Measurements from ENCODE around the gene FOXL1. TPM values are rescaled to one million over a fixed set of nuclear protein-coding genes. Genes with fewer than 3 reads are reported as not detected.

Gene FOXL1
- total RNA-seq, 1 experiment from 2014 or later: 7.5 TPM

- no peak for DNase-seq (ENCODE audit: low read depth, low spot score)
- Histone ChIP-seq H3K4me2 (ENCODE audit: low read length) (no peak overlapping the region), H3K36me3 (ENCODE audit: control insufficient read depth in 1 of 2, insufficient read depth in 2 of 2, low read length in 2 of 2) (no peaks in the 10 kb centered on the region), H3K27ac (ENCODE audit: low read depth, low read length) (no peak overlapping the region), H3K9me2 (ENCODE audit: insufficient read depth) (no peaks in the 10 kb centered on the region), H3K4me3 (replicated peaks in 1 of 2; ENCODE audit: low read depth in 1 of 2, low read length in 2 of 2) (no peak overlapping the region), H3K9me3 (ENCODE audit: control insufficient read depth in 1 of 2, insufficient read depth in 1 of 2, low read depth in 1 of 2, low read length in 2 of 2) (no peaks in the 10 kb centered on the region), H3K4me1 (ENCODE audit: control insufficient read depth in 1 of 2, insufficient read depth in 2 of 2, low read length in 2 of 2) (peaks cover 11 to 17% of the 10 kb centered on the region in 2 experiments; a peak in 3 of 4 replicates), H3K9ac (ENCODE audit: low read length) (no peak overlapping the region), H2AFZ (ENCODE audit: low read depth, low read length, poor library complexity, severe bottlenecking) (no peak overlapping the region), H3K79me2 (ENCODE audit: insufficient read depth, low read length) (no peaks in the 10 kb centered on the region), H3K27me3 (ENCODE audit: insufficient read depth, low read length) (0 out of 2 replicates have a peak, but pooled peaks cover 5% of the 10 kb centered on the region), H4K20me1 (ENCODE audit: insufficient read depth) (no peaks in the 10 kb centered on the region)
- no TSS peak for BruUV-seq (replicated peaks)
- ChIA-PET CTCF (no interaction called here), RAD21 (ENCODE audit: low non-redundant PET in 1 of 2, low total read pairs in 2 of 2, uncharacterized antibody in 2 of 2, unreplicated experiment in 2 of 2) (no interaction called here), POLR2A (no interaction called here)
- no peak for TF ChIP-seq YY1 (IDR thresholded peaks at IDR 0.05; ENCODE audit: extremely low read depth, insufficient replicate concordance, low read depth, low read length)
- no peak for TF ChIP-seq EZH2phosphoT487 (IDR thresholded peaks at IDR 0.05; ENCODE audit: borderline replicate concordance)
- TF ChIP-seq EZH2 (IDR thresholded peaks at IDR 0.05): no peak
- no peak for TF ChIP-seq TCF7L2 (IDR thresholded peaks at IDR 0.05; ENCODE audit: borderline replicate concordance, extremely low read depth, insufficient read depth, insufficient read length)
- no peak for TF ChIP-seq FOSL1 (IDR thresholded peaks at IDR 0.05; ENCODE audit: low read depth)
- intact Hi-C loops (cut with micrococcal nuclease): no loop called here
- ATAC-seq: no peak
Observed at GRCh38 chr16:86572041-86572521, 6.3 kb upstream of the FOXL1 start.

GRCh38 chr16:86572606-86573005, 5.7 kb upstream of the FOXL1 start:
- Histone ChIP-seq H3K9ac (ENCODE audit: low read length) (no peak overlapping the region), H3K79me2 (ENCODE audit: insufficient read depth, low read length) (no peaks in the 10 kb centered on the region), H3K4me3 (replicated peaks in 1 of 2; ENCODE audit: low read depth in 1 of 2, low read length in 2 of 2) (no peak overlapping the region), H3K9me3 (ENCODE audit: control insufficient read depth in 1 of 2, insufficient read depth in 1 of 2, low read depth in 1 of 2, low read length in 2 of 2) (no peaks in the 10 kb centered on the region), H3K4me1 (ENCODE audit: control insufficient read depth in 1 of 2, insufficient read depth in 2 of 2, low read length in 2 of 2) (peaks cover 11 to 22% of the 10 kb centered on the region in 2 experiments; a peak in 3 of 4 replicates), H2AFZ (ENCODE audit: low read depth, low read length, poor library complexity, severe bottlenecking) (no peak overlapping the region), H3K36me3 (ENCODE audit: control insufficient read depth in 1 of 2, insufficient read depth in 2 of 2, low read length in 2 of 2) (no peaks in the 10 kb centered on the region), H3K9me2 (ENCODE audit: insufficient read depth) (no peaks in the 10 kb centered on the region), H3K4me2 (ENCODE audit: low read length) (no peak overlapping the region), H4K20me1 (ENCODE audit: insufficient read depth) (no peaks in the 10 kb centered on the region), H3K27me3 (ENCODE audit: insufficient read depth, low read length) (0 out of 2 replicates have a peak, but pooled peaks cover 5% of the 10 kb centered on the region), H3K27ac (ENCODE audit: low read depth, low read length) (no peak overlapping the region)
- DNase-seq (ENCODE audit: low read depth, low spot score) (no peak), ATAC-seq (no peak)
- intact Hi-C loops (cut with micrococcal nuclease): no loop called here
- ChIA-PET CTCF (no interaction called here), POLR2A (no interaction called here), RAD21 (ENCODE audit: low non-redundant PET in 1 of 2, low total read pairs in 2 of 2, uncharacterized antibody in 2 of 2, unreplicated experiment in 2 of 2) (no interaction called here)
- TF ChIP-seq FOSL1 (IDR thresholded peaks at IDR 0.05; ENCODE audit: low read depth) (no peak), SP1 (IDR thresholded peaks at IDR 0.05; ENCODE audit: low read depth) (no peak), SRF (IDR thresholded peaks at IDR 0.05; ENCODE audit: low read depth) (no peak), CEBPB (IDR thresholded peaks at IDR 0.05; ENCODE audit: low read depth) (no peak), EZH2phosphoT487 (IDR thresholded peaks at IDR 0.05; ENCODE audit: borderline replicate concordance) (no peak), ZNF274 (IDR thresholded peaks at IDR 0.05; ENCODE audit: low read depth, low read length) (no peak), POLR2A (IDR thresholded peaks at IDR 0.05; ENCODE audit: borderline replicate concordance, extremely low read depth, insufficient read depth, insufficient read length) (no peak), TCF7L2 (IDR thresholded peaks at IDR 0.05; ENCODE audit: borderline replicate concordance, extremely low read depth, insufficient read depth, insufficient read length) (no peak), EGR1 (IDR thresholded peaks at IDR 0.05; ENCODE audit: low read depth) (no peak)
- TF ChIP-seq, protein P1, sequence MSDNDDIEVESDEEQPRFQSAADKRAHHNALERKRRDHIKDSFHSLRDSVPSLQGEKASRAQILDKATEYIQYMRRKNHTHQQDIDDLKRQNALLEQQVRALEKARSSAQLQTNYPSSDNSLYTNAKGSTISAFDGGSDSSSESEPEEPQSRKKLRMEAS (IDR thresholded peaks at IDR 0.05): no peak
- BruUV-seq (replicated peaks): no TSS peak

All from HCT116 (cell line).